T-helper 17 cell (primary cell): ENCODE results near the gene GAK. TPM values are rescaled to one million over a fixed set of nuclear protein-coding genes. Genes with fewer than 3 reads are reported as not detected.
"Not testable (repeated sequence)": the region's sequence is repeated elsewhere in the genome, so short reads cannot be mapped to it uniquely, and the experiment has no call there.

Experiments
- ATAC-seq: fragments of 150-1000 bp; cut with Tn5 transposase; 2 replicates; pipeline ENCODE4 v1.10.0; 2021; ENCODE audit warnings: mild to moderate bottlenecking, moderate library complexity
- DNase-seq, 3 donors: peaks; one replicate each; pipeline versions ENCODE4 v3.0.0 to v3.0.0-alpha.2; 2020 to 2021
- H3K9me3 ChIP-seq: one replicate; pipeline ENCODE4 v1.7.0; 2013; ENCODE audit warnings: low read length, mild to moderate bottlenecking; ENCODE audit not compliant: control insufficient read depth, poor library complexity, severe bottlenecking
- H3K27ac Mint-ChIP-seq: one replicate; pipeline ENCODE4 v1.8.0; 2022; ENCODE audit warnings: mild to moderate bottlenecking, moderate library complexity, mixed read lengths
- H3K27me3 Mint-ChIP-seq: one replicate; pipeline ENCODE4 v1.8.0; 2022; ENCODE audit warnings: mixed read lengths
- H3K36me3 Mint-ChIP-seq: one replicate; pipeline ENCODE4 v1.8.0; 2022; ENCODE audit warnings: low read depth, mixed read lengths
- H3K4me1 Mint-ChIP-seq: one replicate; pipeline ENCODE4 v1.8.0; 2022; ENCODE audit warnings: mild to moderate bottlenecking, mixed read lengths
- H3K4me3 Mint-ChIP-seq: one replicate; pipeline ENCODE4 v1.8.0; 2022; ENCODE audit warnings: mild to moderate bottlenecking, moderate library complexity, mixed read lengths
- total RNA-seq, 4 donors: library from RNA in 2 of 4; stranded (reverse) in 2 of 4; gene quantifications; one replicate each; pipeline ENCODE4 v1.2.3 and lab custom pipeline; 2022 to 2026

GAK gene
- total RNA-seq, 2 donors from 2014 or later, result 192 to 215 TPM

DNA sequence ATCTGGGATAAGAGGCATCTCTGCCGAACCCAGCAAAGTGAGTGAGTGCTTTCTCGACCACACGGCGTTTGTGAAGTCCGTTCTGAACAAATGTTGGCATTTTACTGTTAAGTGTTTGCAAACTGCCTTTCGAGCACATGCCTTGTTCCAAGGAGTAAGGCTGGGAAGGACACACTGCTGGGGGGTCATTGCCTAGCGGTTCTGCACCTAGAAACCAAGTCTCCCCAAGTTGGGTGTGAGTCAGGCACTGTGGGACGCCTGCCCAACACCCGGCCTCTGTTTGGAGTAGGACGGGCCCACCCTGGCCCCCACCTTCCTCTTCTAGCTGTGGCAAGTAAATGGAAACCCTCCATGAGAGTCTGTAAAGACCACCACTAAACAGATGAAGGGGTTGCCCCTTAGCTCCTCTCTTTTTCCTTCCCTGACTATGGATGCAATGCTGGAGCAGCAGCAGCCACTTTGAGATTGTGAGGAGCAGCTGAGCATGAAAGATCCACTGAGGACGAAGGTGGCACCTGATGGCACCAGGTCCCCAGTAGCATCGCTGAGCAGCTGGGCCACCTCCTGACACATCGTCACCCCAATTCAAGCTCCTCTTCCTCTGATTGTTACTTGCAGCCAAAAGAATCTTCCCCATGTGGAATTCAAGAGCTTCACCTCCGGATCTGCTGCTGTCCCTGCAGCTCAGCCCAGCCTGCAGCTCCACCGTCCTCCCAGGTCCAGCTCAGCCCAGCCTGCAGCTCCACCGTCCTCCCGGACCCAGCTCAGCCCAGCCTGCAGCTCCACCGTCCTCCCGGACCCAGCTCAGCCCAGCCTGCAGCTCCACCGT lies 112.5 kb downstream of the GAK start:
- Mint-ChIP-seq H3K27me3 (peaks cover 55% of the 10 kb centered on the region), H3K4me1 (peaks cover 3% of the 10 kb centered on the region), H3K27ac (no peak overlapping the region), H3K36me3 (peaks cover 6% of the 10 kb centered on the region), H3K4me3 (no peak overlapping the region)
- DNase-seq, result no peak
- no peaks in the 10 kb centered on the region for H3K9me3 ChIP-seq
- ATAC-seq, result no peak

DNA sequence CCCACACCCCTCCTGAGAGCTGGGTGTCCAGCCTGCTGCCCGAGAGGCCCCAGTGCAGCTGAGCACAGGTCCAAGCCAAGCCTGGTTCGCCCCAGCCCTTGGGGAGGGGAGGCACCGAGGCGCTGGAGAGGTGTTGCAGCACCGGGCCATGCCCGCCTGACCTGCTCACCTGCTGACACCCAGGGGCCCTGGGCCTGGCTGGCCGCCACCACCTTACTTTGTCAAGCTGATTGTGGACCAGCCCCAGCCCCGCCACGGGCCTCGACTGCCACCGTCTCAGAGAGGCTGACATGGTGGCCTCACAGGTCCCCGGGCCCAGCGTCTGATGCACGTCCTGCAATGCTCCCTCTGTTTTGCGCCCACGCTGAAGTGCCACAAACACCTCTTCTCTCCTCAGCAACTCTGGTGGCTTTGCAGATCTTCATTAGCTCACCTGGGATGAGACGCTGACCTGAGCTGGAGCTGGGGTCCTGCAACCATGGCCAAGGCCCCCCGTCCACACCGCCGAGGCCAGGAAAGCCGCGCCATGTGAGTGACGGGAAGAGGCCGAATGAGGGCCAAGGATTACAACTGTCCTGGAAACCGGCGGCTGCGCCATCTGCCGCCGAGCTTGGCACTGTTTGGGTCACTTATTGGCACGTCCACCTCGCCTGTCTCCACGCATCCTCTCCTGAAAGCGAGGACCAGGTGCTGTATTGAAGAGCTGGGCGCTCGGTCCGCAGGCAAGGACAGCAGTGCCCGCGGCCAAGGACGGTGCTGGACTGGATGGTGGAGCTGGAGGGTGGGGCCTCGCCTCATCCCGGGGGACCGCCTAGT lies 113.8 kb downstream of the GAK start:
- H3K27me3 Mint-ChIP-seq, result peaks cover 60% of the 10 kb centered on the region
- H3K36me3 Mint-ChIP-seq, result peaks cover 6% of the 10 kb centered on the region
- H3K4me3 Mint-ChIP-seq, result no peak overlapping the region
- DNase-seq (no peak), ATAC-seq (no peak)
- no peaks in the 10 kb centered on the region for H3K9me3 ChIP-seq
- peaks cover 3% of the 10 kb centered on the region for H3K4me1 Mint-ChIP-seq
- H3K27ac Mint-ChIP-seq, result no peak overlapping the region

- Mint-ChIP-seq H3K27me3 (peaks cover 63% of the 10 kb centered on the region), H3K36me3 (no peaks in the 10 kb centered on the region)
- ATAC-seq, result no peak
Observed at GRCh38 chr4:815464-816146, 116.5 kb downstream of the GAK start.

DNA sequence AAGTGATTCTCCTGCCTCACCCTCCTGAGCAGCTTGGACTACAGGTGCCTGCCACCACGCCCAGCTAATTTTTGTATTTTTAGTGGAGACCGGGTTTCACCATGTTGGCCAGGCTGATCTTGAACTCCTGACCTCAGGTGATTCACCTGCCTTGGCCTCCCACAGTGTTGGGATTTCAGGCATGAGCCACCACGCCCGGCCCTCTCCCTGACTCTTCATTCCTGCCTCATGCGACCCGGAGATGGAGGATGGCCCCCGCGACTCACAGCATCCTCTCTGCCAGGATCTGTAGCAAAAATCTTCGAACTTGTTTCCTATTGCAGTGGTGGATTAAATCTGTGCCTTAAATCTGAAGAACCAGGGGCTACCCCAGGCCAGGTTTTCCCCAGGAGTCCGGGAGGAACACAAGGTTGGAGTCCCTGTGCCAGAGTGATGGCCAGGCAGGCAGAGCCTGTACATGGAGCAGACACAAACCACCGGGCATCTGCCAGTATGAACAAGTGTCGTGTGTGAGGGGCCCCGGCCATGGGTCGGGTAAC lies 117.7 kb downstream of the GAK start:
- ATAC-seq (no peak), DNase-seq (no peak)
- H3K4me3 Mint-ChIP-seq, result no peak overlapping the region
- H3K27ac Mint-ChIP-seq, result no peak overlapping the region
- peaks cover 64% of the 10 kb centered on the region for H3K27me3 Mint-ChIP-seq
- H3K4me1 Mint-ChIP-seq, result peaks cover 3% of the 10 kb centered on the region
- H3K9me3 ChIP-seq, result no peaks in the 10 kb centered on the region
- H3K36me3 Mint-ChIP-seq, result no peaks in the 10 kb centered on the region

More at GRCh38 chr4:815464-816146, 116.5 kb downstream of the GAK start:
- Mint-ChIP-seq H3K27ac (no peak overlapping the region), H3K4me1 (peaks cover 3% of the 10 kb centered on the region), H3K4me3 (no peak overlapping the region)
- DNase-seq, result no peak
- H3K9me3 ChIP-seq, result no peaks in the 10 kb centered on the region

GRCh38 chr4:813900-814299 lies 118.2 kb downstream of the GAK start:
- H3K9me3 ChIP-seq, result no peaks in the 10 kb centered on the region

DNA sequence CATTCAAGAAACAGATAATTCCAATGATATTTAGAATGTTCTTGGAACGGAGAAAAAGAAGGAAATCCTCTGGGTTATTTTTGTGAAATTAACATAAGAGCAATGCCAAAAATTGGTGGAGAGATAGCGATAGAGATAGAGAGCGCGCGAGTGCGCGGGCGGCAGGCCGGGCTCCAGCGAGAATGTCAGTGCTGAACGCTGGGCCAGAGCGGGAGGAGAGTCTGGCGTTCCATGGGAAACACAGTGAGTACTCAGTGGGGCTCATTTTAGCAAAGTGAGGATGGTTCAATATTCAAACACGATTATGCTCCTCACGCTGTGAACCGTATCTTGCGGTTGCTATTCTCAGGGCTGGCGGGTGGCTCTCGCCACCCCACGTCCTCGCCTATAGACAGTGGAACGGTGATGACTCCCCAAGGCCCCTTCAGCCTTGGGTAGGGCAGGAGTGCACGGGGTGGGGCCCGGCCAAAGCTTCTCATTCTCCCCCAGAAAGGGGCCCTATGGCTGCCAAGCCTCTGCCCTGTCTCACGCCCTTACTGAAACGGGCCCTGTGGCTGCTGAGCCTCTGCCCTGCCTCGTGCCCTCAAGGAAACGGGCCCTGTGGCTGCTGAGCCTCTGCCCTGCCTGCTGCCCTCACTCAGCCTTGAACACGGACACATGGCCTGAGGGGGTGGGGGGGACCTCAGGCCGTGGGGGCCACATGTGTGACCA lies 123.1 kb downstream of the GAK start:
- peaks cover 35% of the 10 kb centered on the region for H3K27me3 Mint-ChIP-seq
- H3K36me3 Mint-ChIP-seq, result no peaks in the 10 kb centered on the region
- no peak overlapping the region for H3K4me3 Mint-ChIP-seq
- DNase-seq (no peak), ATAC-seq (no peak)
- peak overlapping the region; percentile 10 for H3K27ac Mint-ChIP-seq
- no peaks in the 10 kb centered on the region for H3K4me1 Mint-ChIP-seq
- H3K9me3 ChIP-seq, result no peaks in the 10 kb centered on the region

More at GRCh38 chr4:813900-814299, 118.2 kb downstream of the GAK start:
- no peak overlapping the region for H3K27ac Mint-ChIP-seq
- H3K27me3 Mint-ChIP-seq, result peaks cover 64% of the 10 kb centered on the region
- peaks cover 3% of the 10 kb centered on the region for H3K4me1 Mint-ChIP-seq
- no peak for ATAC-seq
- DNase-seq, result no peak
- H3K4me3 Mint-ChIP-seq, result no peak overlapping the region
- H3K36me3 Mint-ChIP-seq, result no peaks in the 10 kb centered on the region

GRCh38 chr4:807792-808191 lies 124.3 kb downstream of the GAK start:
- DNase-seq (no peak), ATAC-seq (no peak)
- Mint-ChIP-seq H3K4me1 (no peaks in the 10 kb centered on the region), H3K27ac (no peak overlapping the region), H3K4me3 (no peak overlapping the region), H3K27me3 (peaks cover 28% of the 10 kb centered on the region), H3K36me3 (no peaks in the 10 kb centered on the region)
- H3K9me3 ChIP-seq, result no peaks in the 10 kb centered on the region

- not testable (repeated sequence) for DNase-seq, H3K4me1 Mint-ChIP-seq, ATAC-seq, H3K9me3 ChIP-seq, H3K36me3 Mint-ChIP-seq, H3K4me3 Mint-ChIP-seq, H3K27ac Mint-ChIP-seq
- peaks cover 20% of the 10 kb centered on the region for H3K27me3 Mint-ChIP-seq
Observed at GRCh38 chr4:806979-807378, 125.1 kb downstream of the GAK start.

GRCh38 chr4:804804-805203 lies 127.3 kb downstream of the GAK start:
- DNase-seq (no peak), ATAC-seq (no peak)
- Mint-ChIP-seq H3K36me3 (no peaks in the 10 kb centered on the region), H3K4me3 (no peak overlapping the region), H3K4me1 (peaks cover 4% of the 10 kb centered on the region), H3K27me3 (peaks cover 5% of the 10 kb centered on the region), H3K27ac (no peak overlapping the region)
- H3K9me3 ChIP-seq, result no peaks in the 10 kb centered on the region

- Mint-ChIP-seq H3K4me3 (no peak overlapping the region), H3K27ac (no peak overlapping the region), H3K27me3 (peaks cover 5% of the 10 kb centered on the region), H3K4me1 (peaks cover 9% of the 10 kb centered on the region), H3K36me3 (no peaks in the 10 kb centered on the region)
- DNase-seq, result no peak
- H3K9me3 ChIP-seq, result no peaks in the 10 kb centered on the region
- no peak for ATAC-seq
Observed at GRCh38 chr4:803884-804283, 128.2 kb downstream of the GAK start.

DNA sequence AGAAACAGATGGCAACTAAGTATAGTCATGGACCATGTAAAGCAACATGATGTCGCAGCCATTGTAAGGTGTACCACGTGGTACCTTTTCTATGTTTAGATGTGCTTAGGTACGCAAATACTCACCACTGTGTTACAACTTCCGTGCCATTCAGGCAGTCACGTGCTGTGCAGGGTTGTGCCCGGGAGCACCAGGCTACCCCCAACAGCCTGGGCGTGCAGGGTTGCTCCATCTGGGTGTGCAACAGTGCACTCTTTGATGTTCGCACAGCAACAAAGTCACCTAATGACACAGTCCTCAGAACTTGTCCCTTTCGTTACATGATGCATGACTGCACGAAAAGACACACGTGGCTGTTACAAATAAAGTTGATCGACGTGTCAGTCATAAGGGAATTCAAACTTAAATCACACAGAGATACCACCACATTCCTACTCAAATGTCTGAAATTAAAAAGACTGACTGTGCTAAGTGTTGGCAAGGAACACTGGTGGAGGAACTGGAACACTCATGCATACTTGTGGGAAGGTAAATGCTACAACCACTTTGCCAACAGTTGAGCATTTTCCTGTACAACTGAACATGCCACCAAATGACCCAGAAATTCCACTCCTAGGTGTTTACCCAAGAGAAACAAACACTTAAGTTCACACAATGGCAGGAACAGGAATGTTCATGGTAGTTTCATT lies 130.5 kb downstream of the GAK start:
- Mint-ChIP-seq H3K27ac (no peak overlapping the region), H3K4me1 (peaks cover 15% of the 10 kb centered on the region), H3K36me3 (no peaks in the 10 kb centered on the region), H3K27me3 (peaks cover 5% of the 10 kb centered on the region), H3K4me3 (no peak overlapping the region)
- no peak for ATAC-seq
- H3K9me3 ChIP-seq, result no peaks in the 10 kb centered on the region
- DNase-seq, result no peak
